Panc1 (cell line): Measurements from ENCODE around the gene CRIP2. TPM values are rescaled to one million over a fixed set of nuclear protein-coding genes. Genes with fewer than 3 reads are reported as not detected.

ENCODE experiments used
- ATAC-seq: fragments of 200-7000 bp; cut with Tn5 transposase; 2 replicates; pipeline ENCODE4 v1.9.1; 2020; ENCODE audit warnings: mild to moderate bottlenecking, moderate library complexity
- BruUV-seq: library from RNA; stranded (reverse); fragments of 400-500 nt; replicated peaks from 2 replicates; lab custom pipeline; 2021; lab: Mats Ljungman, UMichigan
- CTCF ChIA-PET: fragments of 300-600 bp; sonication (Branson Sonifier 250); formaldehyde crosslinking; loops from one replicate; lab custom pipeline; 2022; ENCODE audit warnings: antibody characterized with exemption; lab: Charles Lee
- POLR2A ChIA-PET: fragments of 300-600 bp; sonication (Branson Sonifier 250); formaldehyde crosslinking; loops from one replicate; lab custom pipeline; 2022; ENCODE audit warnings: antibody characterized with exemption; lab: Charles Lee
- DNase-seq: peaks from one replicate; pipeline ENCODE4 v3.0.0-alpha.2; 2010; ENCODE audit warnings: low read depth, low spot score
- H3K27ac ChIP-seq: 2 replicates; pipeline ENCODE4 v1.5.1; 2011; ENCODE audit warnings: mild to moderate bottlenecking, low read length, inconsistent platforms
- H3K27me3 ChIP-seq: fragments of 200-500 bp; sonication (Bioruptor generic); 2 replicates; pipeline ENCODE4 v1.6.0; 2014; ENCODE audit warnings: low read length, inconsistent platforms; ENCODE audit not compliant: control insufficient read depth, insufficient read depth
- H3K36me3 ChIP-seq: fragments of 200-500 bp; sonication (Bioruptor generic); 2 replicates; pipeline ENCODE4 v1.5.1; 2014; ENCODE audit warnings: inconsistent platforms, mild to moderate bottlenecking, low read length, moderate library complexity; ENCODE audit not compliant: control insufficient read depth, insufficient read depth
- H3K4me1 ChIP-seq: 2 replicates; pipeline ENCODE4 v1.5.1; 2011; ENCODE audit warnings: inconsistent platforms, mild to moderate bottlenecking, low read length, moderate library complexity; ENCODE audit not compliant: control insufficient read depth, insufficient read depth
- H3K4me3 ChIP-seq, 2 experiments: 2 replicates each; pipeline ENCODE4 v1.5.1; 2011 to 2012; ENCODE audit warnings: low read depth in 2 of 2, low read length in 2 of 2, mild to moderate bottlenecking in 2 of 2, inconsistent platforms in 1 of 2, moderate library complexity in 1 of 2
- H3K9me3 ChIP-seq: fragments of 200-500 bp; sonication (Bioruptor generic); 2 replicates; pipeline ENCODE4 v1.5.1; 2014; ENCODE audit warnings: low read depth, mild to moderate bottlenecking, inconsistent platforms, low read length, moderate library complexity; ENCODE audit not compliant: control insufficient read depth, insufficient read depth
- CTCF ChIP-seq: fragments of 450-650 bp; IDR thresholded peaks from 2 replicates; pipeline ENCODE4 v1.5.1; 2017; ENCODE audit warnings: mild to moderate bottlenecking
- POLR2AphosphoS5 ChIP-seq: IDR thresholded peaks from 2 replicates; pipeline ENCODE4 v1.6.1; 2012; ENCODE audit warnings: mild to moderate bottlenecking, low read depth, low read length, moderate library complexity
- REST ChIP-seq, 2 experiments: IDR thresholded peaks; 2 replicates each; pipeline ENCODE4 v1.6.1; 2011 to 2012; ENCODE audit warnings: low read depth in 2 of 2, control low read depth in 1 of 2, low read length in 1 of 2, mild to moderate bottlenecking in 1 of 2, moderate library complexity in 1 of 2; ENCODE audit not compliant: insufficient read depth in 1 of 2
- SIN3A ChIP-seq: IDR thresholded peaks from 2 replicates; pipeline ENCODE4 v1.6.1; 2012; ENCODE audit warnings: low read depth, mild to moderate bottlenecking, low read length, moderate library complexity, borderline replicate concordance; ENCODE audit not compliant: insufficient read depth
- TCF7L2 ChIP-seq: IDR thresholded peaks from 2 replicates; pipeline ENCODE4 v1.6.1; 2011; ENCODE audit warnings: mild to moderate bottlenecking, low read depth, low read length, inconsistent platforms
- in situ Hi-C: cut with HindIII; loops from 2 replicates; pipeline ENCODE4 v1.10.0; 2016; ENCODE audit warnings: low sequenced_read_pairs, low pct_unique_long_range_greater_than_20kb
- intact Hi-C: fragments of 100-400 bp; cut with micrococcal nuclease; formaldehyde crosslinking; loops from one replicate; pipeline ENCODE4 v1.10.0; 2022; ENCODE audit not compliant: unreplicated experiment
- total RNA-seq: library from RNA; stranded (reverse); gene quantifications from one replicate; pipeline ENCODE4 v1.2.1, GENCODE V29; 2021; ENCODE audit not compliant: unreplicated experiment

Gene CRIP2
- total RNA-seq, 1 experiment from 2014 or later, result 280 TPM

- POLR2A ChIA-PET, result no interaction called here
- H3K9me3 ChIP-seq, result no peaks in the 10 kb centered on the region
- CTCF ChIA-PET, result no interaction called here
These were observed 26.1 kb downstream of the CRIP2 start for GRCh38 chr14:105500726-105501101.

GRCh38 chr14:105501504-105502291, 27.1 kb downstream of the CRIP2 start:
- ChIA-PET CTCF (interaction anchor here (0.7 kb wide), 1 partner anchor 26 kb away, joined by 9 read pairs; no protein-coding TSS in a partner anchor), POLR2A (interaction anchor here (0.6 kb wide), 1 partner anchor 33 kb away, joined by 3 read pairs; no protein-coding TSS in a partner anchor)
- BruUV-seq, result no TSS peak
- H3K27me3 ChIP-seq, result no peaks in the 10 kb centered on the region
- in situ Hi-C loops, result no loop called here
- no peaks in the 10 kb centered on the region for H3K36me3 ChIP-seq
- no peaks in the 10 kb centered on the region for H3K9me3 ChIP-seq
- H3K4me1 ChIP-seq, result no peaks in the 10 kb centered on the region
- peak; percentile 60 for TF ChIP-seq POLR2AphosphoS5
- no peak for TF ChIP-seq REST (IDR thresholded peaks at IDR 0.05; ENCODE audit: insufficient read depth in 1 of 2, low read depth in 2 of 2, low read length in 1 of 2)
- DNase-seq, result no peak
- H3K27ac ChIP-seq, result no peak overlapping the region
- H3K4me3 ChIP-seq, result no peak overlapping the region
- intact Hi-C loops, result no loop called here
- no peak for ATAC-seq

More at GRCh38 chr14:105500726-105501101, 26.1 kb downstream of the CRIP2 start:
- no peak overlapping the region for H3K4me3 ChIP-seq
- H3K27ac ChIP-seq, result no peak overlapping the region
- in situ Hi-C loops, result no loop called here
- TF ChIP-seq POLR2AphosphoS5, result no peak
- no peak for TF ChIP-seq CTCF
- TF ChIP-seq TCF7L2, result no peak
- no peak for TF ChIP-seq SIN3A
- TF ChIP-seq REST (IDR thresholded peaks at IDR 0.05; ENCODE audit: insufficient read depth in 1 of 2, low read depth in 2 of 2, low read length in 1 of 2), result no peak
- H3K4me1 ChIP-seq, result no peaks in the 10 kb centered on the region
- no TSS peak for BruUV-seq
- ATAC-seq (no peak), DNase-seq (no peak)
- no peaks in the 10 kb centered on the region for H3K27me3 ChIP-seq
- no peaks in the 10 kb centered on the region for H3K36me3 ChIP-seq
- intact Hi-C loops, result no loop called here
